ENCODE data around the gene ATP9A. TPM values are rescaled to one million over a fixed set of nuclear protein-coding genes. Genes with fewer than 3 reads are reported as not detected.

ATP9A gene
- total and polyA plus RNA-seq, 2 of the 8 experiments (the other 6 are each of a cell fraction or from before 2014, with no cell fraction given) = 5.0 to 6.4 TPM

DNA sequence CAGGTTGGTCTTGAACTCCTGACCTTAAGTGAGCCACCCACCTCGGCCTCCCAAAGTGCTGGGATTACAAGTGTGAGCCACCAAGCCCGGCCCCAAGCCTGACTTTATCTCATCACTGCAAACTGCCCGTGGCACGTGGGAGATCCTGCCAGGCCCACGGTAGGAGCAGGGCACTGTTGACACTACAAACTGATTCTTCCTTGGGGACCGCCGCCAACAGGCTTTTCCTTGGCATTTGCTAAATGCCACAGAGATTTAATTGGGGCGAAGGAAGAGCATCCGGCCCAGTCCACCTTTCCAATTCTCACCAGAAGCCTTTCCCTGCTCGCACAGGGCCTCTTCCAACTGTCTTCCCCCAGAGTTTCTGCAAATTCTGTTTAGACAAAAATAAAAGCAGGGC is 11.0 kb downstream of the ATP9A start:
- TF ChIP-seq CHD2 (IDR thresholded peaks at IDR 0.05; ENCODE audit: low read length) (no peak), SP4 (IDR thresholded peaks at IDR 0.05; ENCODE audit: low read length) (no peak), ASH2L (IDR thresholded peaks at IDR 0.05; ENCODE audit: low read length) (no peak), EP300 (IDR thresholded peaks at IDR 0.05; ENCODE audit: borderline replicate concordance in 1 of 2, low read depth in 2 of 2, low read length in 2 of 2) (no peak), CEBPB (IDR thresholded peaks at IDR 0.05; ENCODE audit: low read depth, low read length) (no peak), CBX5 (IDR thresholded peaks at IDR 0.05; ENCODE audit: low read depth, low read length) (no peak), PHF8 (conservative IDR thresholded peaks at IDR 0.05; ENCODE audit: low read depth, low read length) (no peak), BCL11A (IDR thresholded peaks at IDR 0.05; ENCODE audit: low read depth in 2 of 2, low read length in 2 of 2) (no peak), HDAC2 (IDR thresholded peaks at IDR 0.05; ENCODE audit: borderline replicate concordance in 1 of 2, low read depth in 2 of 2, low read length in 2 of 2) (no peak), CBX8 (IDR thresholded peaks at IDR 0.05; ENCODE audit: borderline replicate concordance, low read depth, low read length) (no peak), SUZ12 (IDR thresholded peaks at IDR 0.05; ENCODE audit: low read length) (no peak), SIRT6 (IDR thresholded peaks at IDR 0.05; ENCODE audit: low read length) (no peak), JUN (IDR thresholded peaks at IDR 0.05; ENCODE audit: low read depth, low read length) (no peak), CHD1 (IDR thresholded peaks at IDR 0.05; ENCODE audit: low read depth, low read length) (no peak), SAP30 (IDR thresholded peaks at IDR 0.05; ENCODE audit: insufficient read depth, insufficient replicate concordance, low read length) (no peak)
- H2AK5ac ChIP-seq (ENCODE audit: low read depth, low read length) = no peak overlapping the region
- H2BK12ac ChIP-seq (ENCODE audit: low read depth, low read length) = no peak overlapping the region
- no peaks in the 10 kb centered on the region for H3K79me1 ChIP-seq (ENCODE audit: low read depth, low read length)
- no peak overlapping the region for H3K27ac ChIP-seq (ENCODE audit: low read depth, low read length)
- H3K79me2 ChIP-seq (ENCODE audit: control insufficient read depth in 1 of 2, insufficient read depth in 2 of 2, low read length in 2 of 2) = no peaks in the 10 kb centered on the region
- H2BK20ac ChIP-seq (ENCODE audit: low read length) = no peak overlapping the region
- H3K23me2 ChIP-seq (ENCODE audit: low read depth, low read length) = no peaks in the 10 kb centered on the region
- CTCF ChIA-PET (ENCODE audit: partially characterized antibody) = no interaction called here
- no peak overlapping the region for H2BK15ac ChIP-seq (ENCODE audit: low read length)
- no peak overlapping the region for H3K9ac ChIP-seq (replicated peaks in 1 of 4; ENCODE audit: extremely low read depth in 1 of 4, low read depth in 3 of 4, low read length in 3 of 4)
- no peak overlapping the region for H4K8ac ChIP-seq (ENCODE audit: extremely low read depth, insufficient read depth, low read length)
- 91% methylated on average over 10 of the region's 10 CpGs; no CpG with 5 or more reads in 1 of the 2 experiments for WGBS, 2 experiments (ENCODE audit: extremely low coverage in 1 of 2, insufficient coverage in 1 of 2, insufficient read length in 1 of 2, insufficient replicate concordance in 2 of 2, low coverage in 1 of 2, low lambda C conversion rate in 2 of 2, missing lambda C conversion rate in 1 of 2)
- no peak overlapping the region for H3K18ac ChIP-seq (ENCODE audit: extremely low read depth, low read length)
- no peak overlapping the region for H3K56ac ChIP-seq (replicated peaks; ENCODE audit: insufficient read length, low read depth, low read length)
- H4K5ac ChIP-seq (ENCODE audit: insufficient read length, low read depth, low read length) = no peak overlapping the region
- 0 out of 7 replicates have a peak, but pooled peaks cover 0 to 2% (median 0%) of the 10 kb centered on the region in 4 experiments for H3K4me1 ChIP-seq (replicated peaks in 1 of 4; ENCODE audit: control insufficient read depth in 3 of 4, insufficient read depth in 4 of 4, low read length in 3 of 4)
- H3K14ac ChIP-seq (ENCODE audit: insufficient read length) = no peak overlapping the region
- H3K36me3 ChIP-seq (ENCODE audit: control insufficient read depth in 2 of 4, insufficient read depth in 4 of 4, low read length in 3 of 4) = no peaks in the 10 kb centered on the region
- H4K20me1 ChIP-seq (replicated peaks in 1 of 2; ENCODE audit: control insufficient read depth in 1 of 2, insufficient read depth in 2 of 2, low read length in 2 of 2) = no peaks in the 10 kb centered on the region
- no peak overlapping the region for H3K23ac ChIP-seq (ENCODE audit: insufficient read length)
- no peak overlapping the region for H2BK120ac ChIP-seq (replicated peaks; ENCODE audit: low read depth, low read length)
- POLR2A ChIA-PET (ENCODE audit: partially characterized antibody) = interaction anchor here (0.6 to 1.6 kb wide), 2 partner anchors 22 to 28 kb away, joined by 3 to 4 read pairs; no protein-coding TSS in a partner anchor
- DNase-seq (ENCODE audit: low read depth in 1 of 2, low spot score in 2 of 2) = no peak
- no peaks in the 10 kb centered on the region for H3K27me3 ChIP-seq (replicated peaks in 1 of 4; ENCODE audit: control insufficient read depth in 3 of 4, extremely low read depth in 1 of 4, insufficient read depth in 3 of 4, low read length in 3 of 4)
- no peak overlapping the region for H3K4me2 ChIP-seq (ENCODE audit: insufficient read depth in 1 of 2, low read depth in 2 of 2, low read length in 2 of 2)
- H3K4ac ChIP-seq (replicated peaks; ENCODE audit: insufficient read length, low read depth, low read length) = no peak overlapping the region
- H3K4me3 ChIP-seq (ENCODE audit: extremely low read depth in 1 of 4, insufficient read depth in 2 of 4, low read depth in 3 of 4, low read length in 4 of 4) = no peak overlapping the region
- H3K9me3 ChIP-seq (ENCODE audit: insufficient read depth in 2 of 2, low read depth in 1 of 2, low read length in 1 of 2) = no peaks in the 10 kb centered on the region; a peak in 1 of 4 replicates
- no peak for FAIRE-seq
- no peak overlapping the region for H4K91ac ChIP-seq (replicated peaks; ENCODE audit: insufficient read length, low read length)
- no peak overlapping the region for H2BK5ac ChIP-seq (ENCODE audit: low read depth, low read length)
- H2AFZ ChIP-seq (ENCODE audit: low read length) = no peak overlapping the region

Measured in H1 (cell line).